22Rv1 (cell line): ENCODE data around the gene DPY19L2.
"Not testable (repeated sequence)": the region's sequence is repeated elsewhere in the genome, so short reads cannot be mapped to it uniquely, and the experiment has no call there.

Experiments used
- ZFX ChIP-seq: fragments of 450-650 bp; IDR thresholded peaks from 2 replicates; pipeline ENCODE4 v1.6.1; 2017; ENCODE audit warnings: antibody characterized with exemption, borderline replicate concordance
- TF ChIP-seq, protein P1 (sequence below): fragments of 450-650 bp; IDR thresholded peaks from 2 replicates; pipeline ENCODE4 v1.5.1; 2017; ENCODE audit warnings: mild to moderate bottlenecking

- TF ChIP-seq, protein P1, sequence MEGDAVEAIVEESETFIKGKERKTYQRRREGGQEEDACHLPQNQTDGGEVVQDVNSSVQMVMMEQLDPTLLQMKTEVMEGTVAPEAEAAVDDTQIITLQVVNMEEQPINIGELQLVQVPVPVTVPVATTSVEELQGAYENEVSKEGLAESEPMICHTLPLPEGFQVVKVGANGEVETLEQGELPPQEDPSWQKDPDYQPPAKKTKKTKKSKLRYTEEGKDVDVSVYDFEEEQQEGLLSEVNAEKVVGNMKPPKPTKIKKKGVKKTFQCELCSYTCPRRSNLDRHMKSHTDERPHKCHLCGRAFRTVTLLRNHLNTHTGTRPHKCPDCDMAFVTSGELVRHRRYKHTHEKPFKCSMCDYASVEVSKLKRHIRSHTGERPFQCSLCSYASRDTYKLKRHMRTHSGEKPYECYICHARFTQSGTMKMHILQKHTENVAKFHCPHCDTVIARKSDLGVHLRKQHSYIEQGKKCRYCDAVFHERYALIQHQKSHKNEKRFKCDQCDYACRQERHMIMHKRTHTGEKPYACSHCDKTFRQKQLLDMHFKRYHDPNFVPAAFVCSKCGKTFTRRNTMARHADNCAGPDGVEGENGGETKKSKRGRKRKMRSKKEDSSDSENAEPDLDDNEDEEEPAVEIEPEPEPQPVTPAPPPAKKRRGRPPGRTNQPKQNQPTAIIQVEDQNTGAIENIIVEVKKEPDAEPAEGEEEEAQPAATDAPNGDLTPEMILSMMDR: not testable (repeated sequence)
- TF ChIP-seq ZFX: not testable (repeated sequence)
These were observed 11.9 kb downstream of the DPY19L2 start for GRCh38 chr12:63656407-63656806.
